ENCODE measurements around the gene TFB1M. TPM values are rescaled to one million over a fixed set of nuclear protein-coding genes. Genes with fewer than 3 reads are reported as not detected.
"Not testable (repeated sequence)": the region's sequence is repeated elsewhere in the genome, so short reads cannot be mapped to it uniquely, and the experiment has no call there.

The TFB1M gene
- total RNA-seq = 15.6 and 20.8 TPM in 2 replicates

DNA sequence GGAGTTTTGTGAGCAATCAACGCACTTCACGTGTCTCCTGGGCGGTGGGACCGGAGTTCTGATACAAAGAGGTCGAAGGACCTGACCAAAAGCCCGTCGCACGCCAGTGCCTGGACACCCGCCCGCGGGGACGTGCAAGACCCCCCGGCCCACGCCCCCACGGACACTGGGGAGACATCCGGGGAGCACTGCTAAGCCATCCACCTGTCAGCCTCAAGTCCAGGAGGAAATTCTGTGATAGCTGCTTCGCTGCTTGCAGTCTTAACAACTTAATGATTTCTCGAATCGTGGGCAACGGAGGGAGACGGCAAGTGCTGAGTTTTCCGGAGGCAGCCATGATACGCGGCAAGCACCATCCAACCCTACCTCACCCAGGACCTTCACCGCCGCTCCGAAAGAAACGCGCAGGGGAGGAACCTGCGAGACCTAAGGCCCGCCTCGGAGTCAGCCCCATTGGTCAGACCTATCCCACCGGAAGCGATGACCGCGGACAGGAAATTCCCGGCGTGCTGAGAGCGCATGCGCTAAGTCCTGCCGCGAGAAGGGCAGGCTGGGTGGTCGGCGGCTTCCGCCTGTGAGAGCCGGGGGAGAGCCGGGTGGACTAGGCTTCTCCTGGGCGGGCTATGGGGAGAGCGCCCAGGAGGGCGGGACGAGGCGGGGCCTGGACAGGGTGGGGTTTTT, at the start of gene TFB1M:
TFB1M (minus strand) TSS at position 393 of the 681 bp plus-strand sequence; CDS start at position 337, 56 bp downstream.
- peak; percentile 92 for DNase-seq (ENCODE audit: low read depth, low spot score)

DNA sequence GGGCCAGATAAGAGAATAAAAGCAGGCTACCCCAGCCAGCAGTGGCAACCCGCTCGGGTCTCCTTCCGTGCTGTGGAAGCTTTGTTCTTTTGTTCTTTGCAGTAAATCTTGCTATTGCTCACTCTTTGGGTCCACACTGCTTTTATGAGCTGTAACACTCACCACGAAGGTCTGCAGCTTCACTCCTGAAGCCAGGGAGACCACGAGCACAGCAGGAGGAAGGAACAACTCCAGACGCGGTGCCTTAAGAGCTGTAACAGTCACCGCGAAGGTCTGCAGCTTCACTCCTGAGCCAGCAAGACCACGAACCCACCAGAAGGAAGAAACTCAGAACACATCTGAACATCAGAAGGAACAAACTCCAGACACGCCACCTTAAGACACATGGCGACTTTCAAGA, 49.7 kb upstream of the TFB1M start:
- DNase-seq (ENCODE audit: low read depth, low spot score) = not testable (repeated sequence)

DNA sequence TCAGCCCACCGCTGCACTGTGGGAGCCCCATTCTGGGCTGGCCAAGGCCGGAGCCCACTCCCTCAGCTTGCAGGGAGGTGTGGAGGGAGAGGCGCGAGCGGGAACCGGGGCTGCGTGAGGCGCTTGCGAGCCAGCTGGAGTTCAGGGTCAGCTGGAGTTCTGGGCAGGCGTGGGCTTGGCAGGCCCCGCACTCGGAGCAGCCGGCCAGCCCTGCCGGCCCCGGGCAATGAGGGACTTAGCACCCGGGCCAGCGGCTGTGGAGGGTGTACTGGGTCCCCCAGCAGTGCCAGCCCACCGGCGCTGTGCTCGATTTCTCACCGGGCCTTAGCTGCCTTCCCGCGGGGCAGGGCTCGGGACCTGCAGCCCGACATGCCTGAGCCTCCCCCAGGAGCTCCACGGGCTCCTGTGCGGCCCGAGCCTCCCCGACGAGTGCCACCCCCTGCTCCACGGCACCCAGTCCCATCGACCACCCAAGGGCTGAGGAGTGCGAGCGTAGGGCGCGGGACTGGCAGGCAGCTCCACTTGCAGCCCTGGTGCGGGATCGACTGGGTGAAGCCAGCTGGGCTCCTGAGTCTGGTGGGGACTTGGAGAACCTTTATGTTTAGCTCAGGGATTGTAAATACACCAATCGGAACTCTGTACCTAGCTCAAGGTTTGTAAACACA, 48.8 kb upstream of the TFB1M start:
- not testable (repeated sequence) for DNase-seq (ENCODE audit: low read depth, low spot score)

DNA sequence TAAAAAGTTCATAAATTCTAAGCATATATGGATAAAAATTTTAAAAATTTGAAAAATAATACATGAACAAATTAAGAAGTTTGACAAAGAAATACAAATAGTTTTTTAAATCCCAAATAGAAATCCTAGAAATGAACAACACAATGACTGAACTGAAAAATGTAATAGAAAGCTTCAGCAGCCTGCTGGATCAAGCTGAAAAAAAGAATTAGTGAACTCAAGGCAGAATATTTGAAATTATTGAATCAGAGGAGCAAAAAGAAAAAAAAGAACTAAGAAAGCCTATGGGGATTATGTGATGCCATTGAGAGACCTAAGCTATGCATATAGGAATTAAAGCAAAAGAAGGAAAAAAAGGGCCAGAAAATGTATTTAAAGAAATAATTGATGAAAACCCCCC, 39.9 kb upstream of the TFB1M start:
- no peak for DNase-seq (ENCODE audit: low read depth, low spot score)

DNA sequence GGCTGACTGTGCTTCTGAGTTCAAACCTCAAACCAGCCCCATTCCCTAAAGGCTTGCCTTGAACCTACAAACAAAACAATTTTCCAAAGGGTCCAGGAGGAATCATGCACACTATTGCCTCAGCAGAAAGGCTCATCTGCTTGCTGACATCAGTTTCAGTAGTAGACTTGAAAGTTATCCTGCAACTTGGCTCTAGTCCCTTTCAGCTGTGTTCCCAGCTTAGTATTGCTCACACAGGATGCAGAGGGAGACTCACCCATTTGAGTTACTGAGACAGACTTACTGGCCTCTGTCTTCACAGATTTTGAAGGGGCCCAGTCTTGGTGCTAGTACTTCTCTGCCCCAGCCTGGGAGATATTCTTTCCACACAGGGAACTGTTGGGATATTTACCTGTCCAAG, 38.5 kb upstream of the TFB1M start:
- no peak for DNase-seq (ENCODE audit: low read depth, low spot score)

DNA sequence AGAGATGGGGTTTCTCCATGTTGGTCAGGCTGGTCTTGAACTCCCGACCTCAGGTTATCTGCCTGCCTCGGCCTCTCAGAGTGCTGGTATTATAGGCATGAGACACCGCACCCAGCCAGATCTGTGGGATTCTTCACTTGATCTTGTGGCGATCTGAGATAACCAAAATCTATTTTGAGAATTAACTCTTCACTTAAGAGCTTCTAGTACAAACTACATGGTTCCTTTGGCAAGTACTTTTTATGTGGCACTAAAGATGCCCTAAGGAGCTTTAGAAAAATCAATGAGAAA, 37.8 kb upstream of the TFB1M start:
- DNase-seq (ENCODE audit: low read depth, low spot score) = no peak

DNA sequence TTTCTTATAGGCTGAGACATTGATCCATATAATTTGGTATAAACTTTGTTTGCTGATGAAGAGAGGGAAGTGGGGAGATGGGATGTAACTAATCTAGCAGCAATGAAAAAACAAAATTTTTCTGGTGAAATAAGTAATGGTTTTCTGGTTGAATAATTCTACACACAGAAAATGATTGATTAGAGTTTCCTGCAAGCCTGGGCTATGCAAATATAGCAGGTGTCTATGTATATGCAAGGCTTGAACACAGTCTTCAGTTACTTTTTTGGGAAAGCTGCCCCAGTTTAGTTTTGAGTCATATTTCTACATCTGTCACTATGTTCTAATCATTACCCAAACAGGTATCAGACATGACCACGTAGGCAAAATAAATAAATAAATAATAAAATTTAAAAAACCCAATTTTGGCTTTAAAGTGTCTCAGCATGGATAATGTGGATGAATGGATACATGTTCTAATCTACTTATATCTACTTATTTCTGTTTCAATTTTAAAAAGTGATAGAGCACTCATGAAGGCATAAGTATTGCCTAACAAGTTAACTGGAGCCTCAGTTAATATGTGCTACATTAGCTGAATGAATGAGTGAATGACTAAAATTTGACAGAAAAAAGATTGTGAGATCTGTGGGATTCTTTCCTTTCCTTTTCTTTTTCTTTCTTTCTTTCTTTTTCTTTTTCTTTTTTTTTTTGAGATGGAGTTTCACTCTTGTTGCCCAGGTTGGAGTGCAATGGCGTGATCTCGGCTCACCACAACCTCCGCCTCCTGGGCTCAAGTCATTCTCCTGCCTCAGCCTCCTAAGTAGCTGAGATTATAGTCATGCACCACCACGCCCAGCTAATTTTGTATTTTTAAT, 37.2 kb upstream of the TFB1M start:
- DNase-seq (ENCODE audit: low read depth, low spot score) = no peak

DNA sequence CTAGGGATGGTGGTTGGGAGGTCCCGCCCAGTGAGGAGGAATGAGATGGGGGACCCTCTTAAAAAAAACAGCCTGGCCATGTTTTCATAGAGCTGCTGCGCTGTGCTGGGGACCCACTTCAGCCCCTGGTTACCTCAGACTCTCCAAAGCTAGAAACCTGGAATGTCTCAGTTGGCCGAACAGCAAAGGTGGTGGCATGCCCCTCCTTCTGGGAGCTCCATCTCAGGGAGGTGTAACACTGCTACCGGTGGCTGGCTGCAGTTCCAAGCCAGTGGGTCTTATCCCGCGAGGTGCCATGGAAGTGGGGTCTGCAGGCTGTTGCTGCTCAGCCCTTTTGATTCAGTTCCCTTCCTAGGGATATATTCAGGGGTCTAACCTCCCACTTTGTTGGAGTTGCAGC, 35.7 kb upstream of the TFB1M start:
- DNase-seq (ENCODE audit: low read depth, low spot score) = no peak

DNA sequence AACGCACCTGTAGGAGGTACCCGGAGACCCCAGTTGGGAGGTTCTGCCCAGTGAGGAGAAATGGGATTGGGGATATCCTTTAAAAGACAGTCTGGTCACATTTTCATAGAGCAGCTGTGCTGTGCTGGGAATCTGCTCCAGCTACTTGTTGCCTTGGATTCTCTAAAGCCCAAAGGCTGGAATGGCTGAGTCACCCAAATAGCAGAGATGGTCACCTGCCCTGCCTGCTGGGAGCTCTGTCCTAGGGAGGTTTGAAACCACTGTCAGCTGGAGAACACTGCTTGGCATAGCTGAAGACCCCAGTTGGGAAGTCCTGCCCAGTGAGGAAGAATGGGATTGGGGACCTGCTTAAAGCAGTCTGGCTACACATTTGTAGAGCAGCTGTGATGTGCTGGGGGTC, 34.8 kb upstream of the TFB1M start:
- DNase-seq (ENCODE audit: low read depth, low spot score) = no peak

DNA sequence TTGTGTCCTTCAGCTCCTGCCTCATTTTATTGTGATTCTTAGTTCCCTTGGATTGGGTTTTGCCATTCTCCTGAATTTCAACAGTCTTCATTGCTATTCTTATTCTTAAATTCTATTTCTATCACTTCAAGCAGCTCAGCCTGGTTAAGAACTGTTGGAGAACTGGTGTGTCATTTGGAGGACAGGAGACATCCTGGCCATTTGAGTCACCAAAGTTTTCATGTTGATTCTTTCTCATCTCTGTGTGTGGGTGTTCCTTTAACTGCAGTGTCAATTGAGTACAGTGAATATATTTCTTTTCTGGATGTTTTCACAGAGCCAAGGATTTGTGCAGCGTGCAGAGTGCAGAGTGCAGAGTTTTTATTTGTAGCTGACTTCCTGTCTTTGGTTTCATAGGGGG, 33.5 kb upstream of the TFB1M start:
- DNase-seq (ENCODE audit: low read depth, low spot score) = no peak

DNA sequence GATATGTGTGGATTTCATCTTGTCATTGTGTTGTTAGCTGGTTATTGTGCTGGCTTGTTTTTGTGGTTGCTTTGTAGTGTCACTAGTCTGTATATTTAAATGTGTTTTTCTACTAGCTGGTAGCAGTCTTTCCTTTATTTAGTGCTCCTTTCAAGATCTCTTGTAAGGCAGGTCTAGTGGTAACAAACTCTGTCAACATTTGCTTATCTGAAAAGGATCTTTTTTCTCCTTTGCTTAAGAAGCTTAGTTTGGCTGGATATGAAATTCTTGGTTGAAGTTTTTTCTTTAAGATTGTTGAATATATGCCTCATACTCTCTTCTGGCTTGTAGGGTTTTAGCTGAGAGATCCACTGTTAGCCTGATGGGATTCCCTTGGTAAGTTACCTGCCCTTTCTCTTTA, 32.7 kb upstream of the TFB1M start:
- DNase-seq (ENCODE audit: low read depth, low spot score) = no peak

DNA sequence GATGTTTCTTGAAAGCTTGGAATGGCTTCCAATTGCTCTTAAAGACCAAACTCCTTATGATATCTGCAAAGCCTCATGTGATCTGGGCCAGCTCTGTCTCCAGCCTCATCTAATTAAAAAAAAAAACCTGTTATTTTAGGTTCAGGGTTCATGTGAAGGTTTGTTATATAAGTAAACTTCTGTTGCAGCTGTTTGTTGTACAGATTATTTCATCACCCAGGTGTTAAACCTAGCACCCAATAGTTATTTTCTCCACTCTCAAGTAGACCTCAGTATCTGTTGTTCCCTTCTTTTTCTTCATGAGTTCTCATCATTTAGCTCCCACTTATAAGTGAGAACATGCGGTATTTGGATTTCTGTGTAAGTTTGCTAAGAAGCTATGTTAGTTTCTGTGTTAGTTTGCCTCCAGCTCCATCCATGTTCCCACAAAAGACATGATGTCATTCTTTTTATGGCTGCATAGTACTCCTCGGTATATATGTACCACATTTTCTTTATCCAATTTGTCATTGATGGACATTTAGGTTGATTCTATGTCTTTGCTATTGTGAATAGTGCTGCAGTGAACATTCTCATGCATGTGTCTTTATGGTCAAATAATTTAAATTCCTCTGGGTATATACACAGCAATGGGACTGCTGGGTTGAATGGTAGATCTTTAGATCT, 30.2 kb upstream of the TFB1M start:
- DNase-seq (ENCODE audit: low read depth, low spot score) = no peak

DNA sequence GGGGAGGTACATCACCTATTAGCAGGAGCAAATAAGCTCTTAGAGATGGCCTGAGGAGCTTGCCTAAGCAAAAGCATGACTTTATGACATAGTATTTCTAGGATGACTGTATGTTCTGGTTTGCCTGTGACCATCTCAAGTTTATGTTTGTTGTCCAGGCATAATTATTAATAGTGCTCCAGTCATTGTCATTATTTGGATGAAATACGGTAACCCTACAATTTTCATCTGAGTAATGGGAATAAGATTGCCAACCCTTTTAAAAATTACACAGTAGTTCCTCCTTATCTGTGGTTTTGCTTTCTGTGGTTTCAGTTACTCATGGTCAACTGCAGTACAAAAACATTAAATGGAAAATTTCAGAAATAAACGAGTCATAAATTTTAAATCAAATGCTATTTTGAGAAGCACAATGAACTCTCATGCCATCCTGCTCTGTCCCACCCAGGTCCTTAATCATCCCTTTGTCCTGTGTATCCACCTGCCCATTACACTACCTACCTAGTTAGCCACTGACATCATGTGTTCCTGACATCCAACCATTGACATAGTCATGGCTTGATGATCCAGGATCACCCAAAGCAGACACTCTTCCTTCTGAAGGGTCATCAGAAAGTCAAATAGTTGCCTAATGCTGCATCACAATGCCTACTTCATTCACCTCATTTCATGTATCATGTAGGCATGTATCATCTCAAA, 27.0 kb upstream of the TFB1M start:
- DNase-seq (ENCODE audit: low read depth, low spot score) = no peak

DNA sequence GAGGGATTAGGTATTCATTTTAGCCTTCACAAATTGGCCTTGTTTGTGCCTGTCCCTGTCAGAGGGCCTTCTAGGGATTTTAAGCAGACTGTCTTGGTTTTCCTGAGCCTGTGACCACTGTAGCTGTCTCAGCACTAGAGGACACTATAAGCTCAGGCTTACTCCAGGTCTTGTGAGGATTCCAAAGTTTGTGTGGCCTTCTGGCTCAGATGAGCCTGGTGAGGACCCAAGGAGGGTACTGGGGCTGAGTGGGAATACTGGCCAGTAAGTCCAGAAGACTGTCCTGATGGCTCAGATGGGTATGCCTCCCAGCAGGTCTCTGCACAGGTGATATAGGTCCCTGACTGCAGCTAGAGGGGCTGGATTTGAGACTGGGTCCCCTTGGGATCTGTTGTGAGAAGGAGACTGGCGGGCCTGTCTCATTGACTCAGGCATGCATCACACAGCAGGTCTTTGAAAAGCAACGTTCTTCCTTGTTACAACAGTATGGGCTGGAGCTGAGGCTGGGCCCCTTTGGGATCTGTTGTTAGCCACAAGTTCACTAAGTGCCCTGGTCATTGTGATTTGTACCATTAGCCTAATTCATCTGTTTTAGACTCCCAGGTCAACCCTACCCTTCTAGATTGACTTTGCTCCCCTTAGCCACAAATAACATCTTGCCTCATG, 26.3 kb upstream of the TFB1M start:
- DNase-seq (ENCODE audit: low read depth, low spot score) = no peak

DNA sequence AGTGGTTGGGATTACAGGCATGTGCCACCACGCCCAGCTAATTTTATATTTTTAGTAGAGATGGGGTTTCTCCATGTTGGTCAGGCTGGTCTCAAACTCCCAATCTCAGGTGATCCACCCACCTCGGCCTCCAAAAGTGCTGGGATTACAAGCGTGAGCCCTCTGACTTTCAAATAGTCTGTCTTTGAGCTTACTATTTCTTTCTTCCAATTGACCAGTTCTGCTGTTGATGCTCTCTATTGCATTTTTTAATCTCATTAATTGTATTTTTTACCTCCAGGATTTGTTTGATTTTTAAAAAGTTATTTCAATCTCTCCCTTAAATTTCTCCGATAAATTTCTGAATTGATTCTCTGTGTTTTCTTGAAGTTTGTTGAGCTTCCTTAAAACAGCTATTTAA, 25.6 kb upstream of the TFB1M start:
- DNase-seq (ENCODE audit: low read depth, low spot score) = not testable (repeated sequence)

DNA sequence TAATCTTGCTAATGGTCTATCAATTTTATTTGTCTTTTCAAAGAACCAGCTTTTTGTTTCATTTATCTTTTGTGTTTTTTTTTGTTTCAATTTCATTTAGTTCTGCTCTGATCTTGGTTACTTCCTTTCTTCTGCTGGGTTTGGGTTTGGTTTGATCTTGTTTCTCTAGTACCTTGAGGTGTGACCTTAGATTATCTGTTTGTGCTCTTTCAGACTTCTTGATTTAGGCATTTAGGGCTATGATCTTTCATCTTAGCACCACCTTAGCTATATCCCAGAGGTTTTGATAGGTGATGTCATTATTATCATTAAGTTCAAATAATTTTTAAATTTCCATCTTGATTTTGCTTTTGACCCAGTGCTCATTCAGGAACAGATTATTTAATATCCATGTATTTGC, 24.0 kb upstream of the TFB1M start:
- DNase-seq (ENCODE audit: low read depth, low spot score) = not testable (repeated sequence)

DNA sequence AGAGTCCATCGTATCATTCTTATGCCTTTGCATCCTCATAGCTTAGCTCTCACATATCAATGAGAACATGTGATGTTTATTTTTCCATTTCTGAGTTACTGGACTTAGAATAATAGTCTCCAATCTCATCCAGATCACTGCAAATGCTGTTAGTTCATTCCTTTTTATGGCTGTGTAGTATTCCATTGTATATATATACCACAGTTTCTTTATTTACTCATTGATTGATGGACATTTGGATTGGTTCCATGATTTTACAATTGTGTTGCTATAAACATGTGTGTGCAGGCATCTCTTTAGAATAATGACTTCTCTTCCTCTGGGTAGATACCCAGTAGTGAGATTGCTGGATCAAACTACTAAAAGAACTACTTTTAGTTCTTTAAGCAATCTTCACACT, 21.0 kb upstream of the TFB1M start:
- no peak for DNase-seq (ENCODE audit: low read depth, low spot score)

DNA sequence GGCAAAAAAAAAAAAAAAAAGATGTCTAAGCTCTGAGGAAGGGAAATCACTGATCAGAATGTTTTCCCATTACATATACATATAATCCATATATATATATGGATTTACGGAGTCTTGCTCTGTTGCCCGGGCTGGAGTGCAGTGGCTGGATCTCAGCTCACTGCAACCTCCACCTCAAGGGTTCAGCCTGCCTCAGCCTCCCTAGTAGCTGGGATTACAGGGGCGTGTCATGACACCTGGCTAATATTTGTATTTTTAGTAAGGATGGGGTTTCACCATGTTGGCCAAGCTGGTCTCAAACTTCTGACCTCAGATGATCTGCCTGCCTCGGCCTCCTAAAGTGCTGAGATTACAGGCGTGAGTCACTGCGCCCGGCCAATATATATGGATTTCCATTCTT, 19.8 kb upstream of the TFB1M start:
- not testable (repeated sequence) for DNase-seq (ENCODE audit: low read depth, low spot score)

DNA sequence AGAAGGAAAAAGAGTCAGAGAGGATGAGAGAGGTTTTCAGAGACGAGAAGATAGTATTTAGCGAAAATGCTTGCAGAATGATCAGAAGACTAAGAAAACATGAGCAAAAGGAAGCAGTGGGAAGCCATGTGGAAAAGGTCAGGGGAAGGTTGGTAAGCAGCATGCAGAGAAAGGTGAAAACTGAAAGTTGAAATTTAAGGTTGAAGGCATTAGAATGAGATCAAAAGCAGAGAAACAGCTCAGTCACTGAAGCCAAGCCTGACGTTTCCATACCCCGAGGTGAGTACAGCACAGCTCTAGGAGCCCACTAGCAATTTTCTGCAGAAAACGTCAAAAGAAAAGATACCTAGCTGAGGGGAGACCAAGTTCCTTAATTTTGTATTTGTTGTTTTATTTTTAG, 19.1 kb upstream of the TFB1M start:
- no peak for DNase-seq (ENCODE audit: low read depth, low spot score)

DNA sequence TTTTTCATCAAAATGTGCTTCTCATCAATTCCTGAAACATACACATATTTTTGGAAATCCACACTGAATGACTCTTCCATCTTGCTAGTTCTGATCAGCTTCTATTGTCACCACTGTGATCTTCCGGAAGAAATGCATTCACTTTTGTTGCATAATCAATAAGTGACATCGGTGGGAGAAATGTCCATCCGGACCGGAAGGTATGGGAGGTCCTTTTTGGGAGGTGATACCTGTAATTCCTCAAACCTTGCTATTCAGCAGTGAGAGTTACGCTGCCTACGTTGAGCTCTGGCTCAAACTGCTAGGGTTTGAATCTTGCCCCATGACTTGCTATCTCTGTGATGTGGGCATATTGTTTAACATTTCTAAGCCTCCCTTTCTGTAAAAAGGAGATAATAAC, 16.6 kb upstream of the TFB1M start:
- no peak for DNase-seq (ENCODE audit: low read depth, low spot score)

All from pulmonary artery endothelial cell (primary cell).